Panc1 (cell line): ENCODE results near the gene UGT8. TPM values are rescaled to one million over a fixed set of nuclear protein-coding genes. Genes with fewer than 3 reads are reported as not detected.

ENCODE experiments used
- ATAC-seq: fragments of 200-7000 bp; cut with Tn5 transposase; 2 replicates; pipeline ENCODE4 v1.9.1; 2020; ENCODE audit warnings: mild to moderate bottlenecking, moderate library complexity
- BruUV-seq: library from RNA; stranded (reverse); fragments of 400-500 nt; replicated peaks from 2 replicates; lab custom pipeline; 2021; lab: Mats Ljungman, UMichigan
- CTCF ChIA-PET: fragments of 300-600 bp; sonication (Branson Sonifier 250); formaldehyde crosslinking; loops from one replicate; lab custom pipeline; 2022; ENCODE audit warnings: antibody characterized with exemption; lab: Charles Lee
- POLR2A ChIA-PET: fragments of 300-600 bp; sonication (Branson Sonifier 250); formaldehyde crosslinking; loops from one replicate; lab custom pipeline; 2022; ENCODE audit warnings: antibody characterized with exemption; lab: Charles Lee
- DNase-seq: peaks from one replicate; pipeline ENCODE4 v3.0.0-alpha.2; 2010; ENCODE audit warnings: low read depth, low spot score
- H3K27ac ChIP-seq: 2 replicates; pipeline ENCODE4 v1.5.1; 2011; ENCODE audit warnings: mild to moderate bottlenecking, low read length, inconsistent platforms
- H3K27me3 ChIP-seq: fragments of 200-500 bp; sonication (Bioruptor generic); 2 replicates; pipeline ENCODE4 v1.6.0; 2014; ENCODE audit warnings: low read length, inconsistent platforms; ENCODE audit not compliant: control insufficient read depth, insufficient read depth
- H3K36me3 ChIP-seq: fragments of 200-500 bp; sonication (Bioruptor generic); 2 replicates; pipeline ENCODE4 v1.5.1; 2014; ENCODE audit warnings: inconsistent platforms, mild to moderate bottlenecking, low read length, moderate library complexity; ENCODE audit not compliant: control insufficient read depth, insufficient read depth
- H3K4me1 ChIP-seq: 2 replicates; pipeline ENCODE4 v1.5.1; 2011; ENCODE audit warnings: inconsistent platforms, mild to moderate bottlenecking, low read length, moderate library complexity; ENCODE audit not compliant: control insufficient read depth, insufficient read depth
- H3K4me3 ChIP-seq, 2 experiments: 2 replicates each; pipeline ENCODE4 v1.5.1; 2011 to 2012; ENCODE audit warnings: low read depth in 2 of 2, low read length in 2 of 2, mild to moderate bottlenecking in 2 of 2, inconsistent platforms in 1 of 2, moderate library complexity in 1 of 2
- H3K9me3 ChIP-seq: fragments of 200-500 bp; sonication (Bioruptor generic); 2 replicates; pipeline ENCODE4 v1.5.1; 2014; ENCODE audit warnings: low read depth, mild to moderate bottlenecking, inconsistent platforms, low read length, moderate library complexity; ENCODE audit not compliant: control insufficient read depth, insufficient read depth
- CTCF ChIP-seq: fragments of 450-650 bp; IDR thresholded peaks from 2 replicates; pipeline ENCODE4 v1.5.1; 2017; ENCODE audit warnings: mild to moderate bottlenecking
- POLR2AphosphoS5 ChIP-seq: IDR thresholded peaks from 2 replicates; pipeline ENCODE4 v1.6.1; 2012; ENCODE audit warnings: mild to moderate bottlenecking, low read depth, low read length, moderate library complexity
- REST ChIP-seq, 2 experiments: IDR thresholded peaks; 2 replicates each; pipeline ENCODE4 v1.6.1; 2011 to 2012; ENCODE audit warnings: low read depth in 2 of 2, control low read depth in 1 of 2, low read length in 1 of 2, mild to moderate bottlenecking in 1 of 2, moderate library complexity in 1 of 2; ENCODE audit not compliant: insufficient read depth in 1 of 2
- SIN3A ChIP-seq: IDR thresholded peaks from 2 replicates; pipeline ENCODE4 v1.6.1; 2012; ENCODE audit warnings: low read depth, mild to moderate bottlenecking, low read length, moderate library complexity, borderline replicate concordance; ENCODE audit not compliant: insufficient read depth
- TCF7L2 ChIP-seq: IDR thresholded peaks from 2 replicates; pipeline ENCODE4 v1.6.1; 2011; ENCODE audit warnings: mild to moderate bottlenecking, low read depth, low read length, inconsistent platforms
- in situ Hi-C: cut with HindIII; loops from 2 replicates; pipeline ENCODE4 v1.10.0; 2016; ENCODE audit warnings: low sequenced_read_pairs, low pct_unique_long_range_greater_than_20kb
- intact Hi-C: fragments of 100-400 bp; cut with micrococcal nuclease; formaldehyde crosslinking; loops from one replicate; pipeline ENCODE4 v1.10.0; 2022; ENCODE audit not compliant: unreplicated experiment
- total RNA-seq: library from RNA; stranded (reverse); gene quantifications from one replicate; pipeline ENCODE4 v1.2.1, GENCODE V29; 2021; ENCODE audit not compliant: unreplicated experiment

Gene UGT8
- total RNA-seq, 1 experiment from 2014 or later: 2.1 TPM

GRCh38 chr4:114653675-114654074 lies 55.1 kb downstream of the UGT8 start:
- Histone ChIP-seq H3K4me3 (no peak overlapping the region), H3K36me3 (no peaks in the 10 kb centered on the region), H3K27me3 (no peaks in the 10 kb centered on the region), H3K4me1 (no peaks in the 10 kb centered on the region), H3K9me3 (no peaks in the 10 kb centered on the region), H3K27ac (no peak overlapping the region)
- TF ChIP-seq CTCF (no peak), SIN3A (no peak), POLR2AphosphoS5 (no peak), TCF7L2 (no peak), REST (IDR thresholded peaks at IDR 0.05; ENCODE audit: insufficient read depth in 1 of 2, low read depth in 2 of 2, low read length in 1 of 2) (no peak)
- in situ Hi-C loops: no loop called here
- BruUV-seq: no TSS peak
- intact Hi-C loops: no loop called here
- DNase-seq: no peak
- CTCF ChIA-PET: no interaction called here
- ATAC-seq: no peak
- POLR2A ChIA-PET: no interaction called here

- Histone ChIP-seq H3K27me3 (no peaks in the 10 kb centered on the region), H3K4me3 (no peak overlapping the region), H3K4me1 (no peaks in the 10 kb centered on the region), H3K36me3 (no peaks in the 10 kb centered on the region), H3K27ac (no peak overlapping the region), H3K9me3 (no peaks in the 10 kb centered on the region)
- intact Hi-C loops: no loop called here
- ChIA-PET POLR2A (no interaction called here), CTCF (no interaction called here)
- no peak for TF ChIP-seq CTCF
- no peak for TF ChIP-seq SIN3A
- no peak for TF ChIP-seq REST (IDR thresholded peaks at IDR 0.05; ENCODE audit: insufficient read depth in 1 of 2, low read depth in 2 of 2, low read length in 1 of 2)
- TF ChIP-seq TCF7L2: no peak
- in situ Hi-C loops: no loop called here
- BruUV-seq: no TSS peak
- ATAC-seq (no peak), DNase-seq (no peak)
Measured at GRCh38 chr4:114654592-114654991, 56.0 kb downstream of the UGT8 start.
